Measurements from ENCODE around the gene TEPSIN.

Gene TEPSIN

GRCh38 chr17:81249223-81250040, 10.6 kb upstream of the TEPSIN start:
- no peak for DNase-seq (ENCODE audit: low read depth)

- DNase-seq (ENCODE audit: low read depth): no peak
Observed at GRCh38 chr17:81248649-81249048, 9.8 kb upstream of the TEPSIN start.

GRCh38 chr17:81247339-81247990, 8.6 kb upstream of the TEPSIN start:
- DNase-seq (ENCODE audit: low read depth): no peak

- DNase-seq (ENCODE audit: low read depth): no peak
Observed at GRCh38 chr17:81246679-81247338, 8.0 kb upstream of the TEPSIN start.

- no peak for DNase-seq (ENCODE audit: low read depth)
Observed at GRCh38 chr17:81246343-81246670, 7.5 kb upstream of the TEPSIN start.

GRCh38 chr17:81245665-81246342, 6.9 kb upstream of the TEPSIN start:
- no peak for DNase-seq (ENCODE audit: low read depth)

- no peak for DNase-seq (ENCODE audit: low read depth)
Observed at GRCh38 chr17:81245024-81245664, 6.3 kb upstream of the TEPSIN start.

- DNase-seq (ENCODE audit: low read depth): no peak
Observed at GRCh38 chr17:81244358-81245023, 5.6 kb upstream of the TEPSIN start.

GRCh38 chr17:81243333-81243664, 4.4 kb upstream of the TEPSIN start:
- DNase-seq (ENCODE audit: low read depth): no peak

- no peak for DNase-seq (ENCODE audit: low read depth)
Observed at GRCh38 chr17:81242421-81243332, 3.8 kb upstream of the TEPSIN start.

GRCh38 chr17:81241648-81242420, 3.0 kb upstream of the TEPSIN start:
- no peak for DNase-seq (ENCODE audit: low read depth)

- no peak for DNase-seq (ENCODE audit: low read depth)
Observed at GRCh38 chr17:81241203-81241602, 2.3 kb upstream of the TEPSIN start.

- DNase-seq (ENCODE audit: low read depth): no peak
Observed at GRCh38 chr17:81240761-81241160, 1.9 kb upstream of the TEPSIN start.

GRCh38 chr17:81239714-81240555, 1.1 kb upstream of the TEPSIN start:
- no peak for DNase-seq (ENCODE audit: low read depth)

GRCh38 chr17:81238490-81238814, 403 bp downstream of the TEPSIN start:
- DNase-seq (ENCODE audit: low read depth): no peak

- DNase-seq (ENCODE audit: low read depth): no peak
Observed at GRCh38 chr17:81237591-81238489, 1.0 kb downstream of the TEPSIN start.

GRCh38 chr17:81236784-81237183, 2.1 kb downstream of the TEPSIN start:
- DNase-seq (ENCODE audit: low read depth): no peak

Measured in CMK (cell line).